CD1c-positive myeloid dendritic cell (primary cell): ENCODE data around the gene SMPD3.

Experiments used
- DNase-seq: peaks from one replicate; pipeline ENCODE4 v3.0.0-alpha.2; 2016; ENCODE audit errors: extremely low spot score

SMPD3 gene

DNA sequence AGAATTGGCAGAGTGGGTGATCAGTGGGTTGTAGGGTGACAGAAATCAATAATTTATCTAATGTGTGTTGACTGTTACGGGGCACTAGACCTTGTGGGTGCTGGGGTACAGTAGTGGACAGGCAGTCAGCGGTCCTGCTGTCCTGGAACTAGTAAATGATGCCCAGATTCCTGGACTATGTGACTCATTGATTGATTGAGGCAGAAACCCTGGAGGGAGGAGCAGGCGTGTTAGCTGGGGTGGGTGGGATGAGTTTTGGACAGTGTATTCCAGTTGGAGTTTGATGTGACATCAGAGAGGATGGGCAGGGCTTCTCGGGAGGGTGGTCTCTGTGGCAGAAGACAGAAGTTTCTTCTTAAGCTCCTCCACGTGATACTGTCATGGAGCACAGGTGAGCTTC lies 113.1 kb downstream of the SMPD3 start:
- DNase-seq, result no peak

DNA sequence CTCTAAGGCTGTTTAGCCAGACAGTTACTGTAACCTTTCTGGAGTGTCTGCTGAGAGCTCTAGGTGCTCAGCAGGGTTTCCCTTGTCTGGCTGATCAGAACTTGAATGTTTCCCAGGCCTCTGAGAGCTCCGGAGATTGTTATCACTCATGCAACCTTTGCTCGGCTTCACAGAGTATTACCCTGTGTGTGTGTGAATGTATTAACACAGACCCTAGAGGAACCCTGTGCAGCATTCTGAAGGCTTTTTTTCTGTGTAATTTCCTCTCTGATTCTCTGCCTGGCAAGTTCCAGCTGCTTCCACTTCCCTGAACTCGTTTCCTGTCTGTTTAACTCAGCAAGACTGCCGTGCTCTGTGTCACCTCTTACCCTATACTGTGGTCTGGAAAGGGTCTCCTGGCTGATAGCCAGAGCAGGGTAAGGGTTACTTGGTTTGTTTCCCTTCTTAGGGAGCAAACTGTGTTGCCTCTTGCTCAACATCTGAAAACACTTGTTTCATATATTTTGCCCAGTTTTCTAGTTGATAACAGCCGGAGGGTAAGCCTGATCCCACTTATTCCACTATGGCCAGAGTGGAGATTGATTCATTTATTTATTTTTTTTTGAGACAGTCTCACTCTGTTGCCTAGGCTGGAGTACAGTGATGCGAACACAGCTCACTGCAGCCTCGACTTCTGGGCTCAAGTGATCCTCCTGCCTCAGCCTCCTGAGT lies 115.7 kb downstream of the SMPD3 start:
- peak; percentile 63 for DNase-seq

DNA sequence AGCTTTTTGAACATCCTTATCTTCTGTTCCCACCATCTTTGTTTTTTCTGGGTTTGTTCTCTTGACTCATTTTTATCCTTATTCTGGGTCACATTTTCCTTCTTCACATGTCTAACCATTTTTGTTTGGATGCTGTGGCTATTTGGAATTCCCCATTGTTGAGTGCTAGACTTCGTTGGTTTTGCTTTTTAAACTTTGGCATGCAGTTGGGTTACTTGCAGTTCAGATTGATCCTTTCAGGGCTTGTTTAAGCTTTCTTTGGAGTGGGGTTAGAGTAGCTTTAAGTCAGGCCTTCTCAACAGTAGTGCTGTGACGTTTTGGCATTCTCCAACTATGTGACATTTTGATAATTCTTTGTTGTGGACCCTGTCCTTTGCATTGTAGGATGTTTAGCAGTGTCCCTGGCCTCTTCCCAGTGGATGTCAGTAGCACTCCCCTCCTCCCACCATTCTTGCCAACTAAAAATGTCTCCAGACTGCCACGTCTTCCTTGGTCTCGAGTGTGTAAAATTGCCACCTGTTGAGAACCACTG lies 116.4 kb downstream of the SMPD3 start:
- DNase-seq, result no peak

DNA sequence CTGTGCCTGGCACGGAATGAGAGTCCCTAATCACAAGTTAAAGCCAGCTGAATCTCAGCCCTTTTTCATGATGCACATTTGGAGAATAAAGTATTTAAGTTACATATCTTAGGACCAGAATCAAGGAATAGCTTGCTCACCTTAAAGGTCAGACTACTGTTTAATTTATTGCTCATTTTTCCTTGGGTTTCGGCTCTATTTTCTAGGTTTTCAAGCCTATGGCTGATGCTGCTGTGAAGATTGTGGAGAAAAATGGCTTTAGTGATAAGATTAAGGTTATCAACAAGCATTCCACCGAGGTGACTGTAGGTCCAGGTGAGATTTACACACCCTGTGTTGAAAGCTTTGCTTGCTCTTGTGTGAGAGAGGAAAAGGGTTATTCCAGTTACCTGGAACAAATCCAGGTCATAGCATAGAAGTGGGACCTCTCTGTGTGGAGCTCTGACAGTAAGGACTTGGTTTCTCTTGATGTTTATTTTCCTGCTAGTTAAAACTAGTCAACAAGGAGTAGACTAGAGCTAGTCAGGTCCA lies 119.4 kb downstream of the SMPD3 start:
- DNase-seq, result no peak

DNA sequence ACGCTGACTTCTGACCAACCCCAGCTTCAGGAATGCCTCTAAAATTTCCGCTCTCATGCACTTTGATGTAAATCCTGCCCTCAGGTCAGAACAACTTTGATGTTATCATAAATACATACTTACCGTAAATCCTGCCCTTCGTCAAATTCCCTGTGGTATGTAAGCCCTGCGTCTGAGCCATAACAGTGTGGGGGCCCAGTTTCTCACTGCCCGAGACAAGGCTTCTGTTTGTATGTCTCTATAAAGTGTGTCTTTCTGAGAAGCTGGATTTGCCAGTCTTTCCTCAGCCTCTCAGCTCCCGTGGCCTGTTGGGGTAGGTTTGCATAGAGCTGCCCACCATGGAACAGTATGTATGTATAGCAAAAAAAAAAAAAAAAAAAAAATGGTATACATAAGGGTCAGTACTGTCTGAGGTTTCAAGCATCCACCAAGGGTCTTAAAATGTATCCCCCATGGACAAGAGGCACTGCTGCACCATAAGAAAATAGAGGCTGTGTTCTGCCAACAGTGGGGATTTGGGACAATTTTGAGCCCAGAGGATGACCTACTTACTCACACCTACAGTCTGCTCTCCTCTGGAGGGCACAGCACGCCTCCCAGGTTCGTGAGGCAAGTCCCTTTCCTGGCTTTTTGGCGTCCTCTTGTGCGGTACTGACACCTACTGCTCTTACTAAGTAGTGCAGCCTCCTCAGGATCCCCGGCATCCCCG lies 120.0 kb downstream of the SMPD3 start:
- peak; percentile 88 for DNase-seq

DNA sequence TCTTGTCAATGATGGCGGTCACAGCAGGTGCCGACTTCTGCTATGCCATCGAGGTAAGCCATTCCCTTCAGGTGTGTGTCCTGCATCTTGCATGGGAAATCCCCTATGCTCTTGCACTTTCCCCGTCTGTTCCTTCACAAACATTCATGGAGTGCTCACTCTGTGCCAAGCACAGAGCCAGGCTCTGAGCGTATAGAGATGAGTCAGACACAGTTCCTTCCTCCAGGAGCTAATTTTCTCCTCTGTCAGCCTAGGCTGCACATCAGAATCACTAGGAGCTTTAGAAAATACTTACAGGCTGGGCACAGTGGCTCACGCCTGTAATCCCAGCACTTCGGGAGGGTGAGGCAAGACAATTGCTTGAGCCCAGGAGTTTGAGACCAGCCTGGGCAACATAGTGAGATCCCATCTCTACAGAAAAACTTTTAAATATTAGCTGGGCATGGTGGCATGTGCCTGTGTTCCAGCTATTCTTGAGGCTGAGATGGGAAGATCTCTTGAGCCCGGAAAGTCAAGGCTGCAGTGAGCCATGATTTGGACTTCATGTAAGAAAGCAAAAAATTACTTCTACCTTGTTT lies 123.4 kb downstream of the SMPD3 start:
- DNase-seq, result no peak

DNA sequence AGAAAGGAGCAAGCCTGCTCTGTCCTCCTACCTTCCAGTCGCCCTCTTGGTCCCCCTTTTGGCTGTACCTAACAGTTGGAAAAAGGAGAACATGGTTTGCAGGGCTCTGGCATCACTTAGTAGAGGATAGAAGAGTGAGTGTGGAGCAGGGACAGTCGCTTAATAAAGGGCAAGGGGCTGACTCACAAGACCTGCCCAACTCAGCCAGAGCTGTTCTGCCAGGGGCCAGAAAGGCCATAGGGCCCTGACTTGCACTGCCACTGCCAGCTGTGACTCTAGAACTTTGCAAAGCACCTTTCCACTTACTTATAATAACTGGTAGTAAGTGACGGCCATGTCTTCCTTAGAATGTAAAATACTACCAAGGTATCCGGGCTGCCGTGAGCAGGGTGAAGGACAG lies 124.0 kb downstream of the SMPD3 start:
- no peak for DNase-seq

DNA sequence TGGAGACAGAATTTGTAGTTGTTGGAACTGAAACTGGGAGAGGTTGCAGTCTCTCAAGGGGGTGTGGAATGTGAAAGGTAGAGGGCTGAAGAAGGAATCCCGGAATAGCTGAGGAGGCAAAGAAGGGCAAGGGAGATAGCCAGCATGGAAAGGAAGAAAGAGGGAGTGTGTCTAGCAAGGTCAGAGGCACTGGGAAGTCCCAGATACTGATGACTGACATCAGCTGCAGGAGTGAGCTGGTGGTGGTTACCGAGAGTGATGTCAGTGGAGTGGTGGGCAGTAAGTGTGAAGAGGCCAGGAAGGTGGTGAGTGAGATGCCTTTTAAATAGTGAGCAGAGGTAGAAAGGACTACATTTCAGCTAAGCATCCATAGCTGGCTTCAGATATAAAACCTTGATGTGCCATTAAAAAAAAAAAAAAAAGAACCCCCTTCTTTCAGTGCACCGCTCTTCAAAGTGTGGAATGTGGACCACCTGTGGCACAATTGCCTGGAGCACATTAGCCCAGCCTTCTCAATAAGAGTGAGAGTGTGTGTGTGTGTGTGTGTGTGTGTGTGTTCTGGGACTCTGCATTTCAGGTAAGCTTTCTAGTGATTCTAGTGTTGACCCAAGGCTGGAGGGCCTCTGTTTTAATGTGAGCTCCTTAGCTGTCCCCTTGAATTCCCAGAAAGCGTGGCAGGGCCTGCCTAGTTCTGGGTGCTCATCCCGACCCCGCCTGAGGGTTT lies 129.0 kb downstream of the SMPD3 start:
- no peak for DNase-seq

DNA sequence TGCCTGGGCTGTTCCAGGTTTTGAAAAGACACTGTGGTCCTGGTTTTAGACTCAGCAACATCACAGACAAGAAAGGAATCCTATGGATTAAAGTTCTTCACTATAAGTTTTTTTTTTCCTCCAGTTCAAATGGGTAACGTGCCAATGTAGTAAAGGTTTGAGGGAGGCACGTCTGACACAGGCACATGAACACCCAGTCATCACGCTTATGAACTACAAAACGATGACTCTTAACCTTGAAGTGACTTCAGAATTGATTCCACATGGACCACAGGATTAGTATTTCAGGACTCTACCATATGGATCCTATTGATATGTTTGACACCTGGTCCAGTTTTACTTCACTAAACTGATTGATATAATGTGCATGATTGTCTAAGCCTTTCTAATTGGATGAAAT lies 135.2 kb downstream of the SMPD3 start:
- DNase-seq, result no peak

DNA sequence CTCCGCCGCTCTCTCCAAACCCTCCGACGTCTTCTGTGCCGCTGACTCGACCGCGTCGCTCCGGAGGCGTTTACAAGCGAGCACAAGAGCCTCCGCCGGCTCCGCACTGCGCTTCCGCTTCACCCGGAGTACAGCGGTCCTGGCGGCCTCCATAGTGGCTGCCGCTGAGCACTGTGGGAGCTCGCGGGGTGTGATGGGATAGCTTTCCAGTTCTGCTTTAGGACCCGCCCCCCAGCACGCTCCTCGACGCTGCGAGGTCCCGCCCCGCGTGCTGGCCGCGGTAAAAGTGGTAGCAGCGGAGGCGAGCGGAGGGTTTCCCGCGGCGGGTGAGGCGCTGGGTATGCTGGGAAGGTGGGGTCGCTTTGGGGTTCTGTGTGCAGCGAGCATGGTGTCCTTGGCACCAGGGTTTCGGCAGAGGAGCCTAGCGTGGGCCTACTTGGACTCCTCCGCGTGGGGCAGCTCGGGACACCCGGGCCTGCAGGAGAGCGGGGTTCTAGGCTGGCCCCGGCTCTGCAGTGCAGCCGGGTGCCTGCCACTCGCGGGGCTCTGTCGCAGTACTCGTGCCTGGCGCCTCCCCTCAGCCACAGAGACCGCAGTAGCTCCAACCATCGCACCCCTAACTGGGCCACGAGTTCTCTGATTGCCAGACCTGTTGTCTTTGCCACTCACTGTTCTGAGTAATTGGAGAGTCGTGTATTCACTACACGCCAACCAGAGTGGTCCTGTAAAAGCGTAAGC lies 137.4 kb downstream of the SMPD3 start, which contains the start of the genes PRMT7 and SLC7A6OS:
TSS of gene PRMT7 (plus strand) at position 246 of the 738 bp plus-strand sequence. CDS start 4,961 bp downstream, outside the sequence.
TSS of gene SLC7A6OS (minus strand) at position 173 of the 738 bp plus-strand sequence. CDS start at position 153, 20 bp downstream.
- DNase-seq, result peak; percentile 97

DNA sequence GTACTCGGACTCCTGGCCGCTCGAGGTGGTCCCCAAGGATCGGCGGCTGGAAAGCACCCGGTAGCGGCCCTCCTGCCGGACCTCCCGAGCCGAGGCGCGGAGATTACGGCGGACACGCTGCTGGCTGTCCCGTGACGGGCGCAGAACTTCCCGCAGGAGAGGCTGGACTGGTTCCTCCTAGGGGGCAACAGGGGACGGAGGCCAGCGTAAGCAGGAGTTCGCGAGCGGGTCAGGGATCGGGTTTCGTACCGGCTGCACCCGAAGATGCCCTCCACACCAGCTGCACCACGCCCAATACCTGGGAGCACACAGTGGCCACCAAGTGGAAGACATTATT lies 137.9 kb downstream of the SMPD3 start:
- DNase-seq, result peak; percentile 73

DNA sequence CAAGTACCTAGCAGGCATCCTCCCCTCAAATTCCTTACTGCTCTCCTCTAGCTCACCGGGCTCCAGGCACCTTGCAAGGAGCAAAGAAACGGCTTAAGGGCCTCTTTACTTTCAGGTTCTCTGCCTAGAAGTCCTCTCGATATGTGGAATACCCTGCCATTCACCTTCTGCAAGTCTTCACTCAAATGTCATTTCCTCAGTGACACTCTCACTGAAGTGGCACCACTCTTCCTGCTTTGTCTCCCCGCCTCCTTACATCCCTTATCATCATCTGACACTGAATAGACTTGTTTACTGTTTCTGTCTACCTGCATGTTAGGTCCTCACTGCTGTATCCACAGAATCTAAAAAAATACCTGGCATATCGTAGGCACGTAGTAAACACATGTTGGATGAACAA lies 138.5 kb downstream of the SMPD3 start:
- no peak for DNase-seq
